Amniotic stem cell (primary cell): ENCODE measurements around the gene GCK.

Source experiments
- DNase-seq: peaks from one replicate; lab custom pipeline; 2025; lab: John Stamatoyannopoulos, UW

GCK gene

DNA sequence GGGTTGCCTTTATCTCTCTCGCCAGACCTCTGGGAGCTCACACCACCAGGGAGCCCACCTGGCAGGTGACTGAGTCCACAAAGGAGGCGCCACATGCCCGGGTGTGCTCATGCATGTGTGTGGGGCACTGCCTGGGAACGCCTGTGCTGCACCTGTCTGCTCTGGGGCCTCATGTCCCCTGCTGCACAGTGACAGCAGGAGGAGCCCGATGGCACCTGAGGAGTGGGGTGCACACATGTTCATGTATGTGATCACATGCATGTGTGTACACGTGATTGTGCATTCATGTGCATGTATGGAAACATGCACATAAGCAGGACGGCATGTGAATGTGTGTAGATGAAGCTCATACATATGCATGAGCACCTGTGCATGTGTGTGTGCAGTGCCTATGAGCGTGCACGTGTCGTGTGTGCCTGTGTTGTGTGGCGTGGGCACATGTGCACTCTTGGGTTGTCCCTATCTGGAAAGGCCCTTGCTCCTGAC is 33.6 kb upstream of the GCK start:
- no peak for DNase-seq

DNA sequence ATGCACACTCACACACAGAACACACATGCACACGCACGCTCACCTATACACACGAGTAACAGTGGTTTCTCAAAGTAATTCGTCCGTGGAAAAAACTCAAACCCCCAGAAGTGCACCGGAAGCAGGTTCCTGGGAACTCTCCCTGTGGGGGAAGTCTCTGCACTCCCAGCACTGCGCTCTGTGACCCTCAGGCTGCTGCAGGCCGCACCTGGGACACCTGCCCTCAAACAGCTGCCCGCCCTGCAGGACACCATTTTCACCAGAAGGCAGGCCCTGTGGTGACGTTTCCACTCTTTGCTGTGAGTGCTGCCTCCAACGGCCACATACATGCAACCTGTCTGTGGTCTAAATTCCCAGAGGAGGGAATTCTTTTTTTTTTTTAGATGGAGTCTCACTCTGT is 32.8 kb upstream of the GCK start:
- DNase-seq, result no peak

DNA sequence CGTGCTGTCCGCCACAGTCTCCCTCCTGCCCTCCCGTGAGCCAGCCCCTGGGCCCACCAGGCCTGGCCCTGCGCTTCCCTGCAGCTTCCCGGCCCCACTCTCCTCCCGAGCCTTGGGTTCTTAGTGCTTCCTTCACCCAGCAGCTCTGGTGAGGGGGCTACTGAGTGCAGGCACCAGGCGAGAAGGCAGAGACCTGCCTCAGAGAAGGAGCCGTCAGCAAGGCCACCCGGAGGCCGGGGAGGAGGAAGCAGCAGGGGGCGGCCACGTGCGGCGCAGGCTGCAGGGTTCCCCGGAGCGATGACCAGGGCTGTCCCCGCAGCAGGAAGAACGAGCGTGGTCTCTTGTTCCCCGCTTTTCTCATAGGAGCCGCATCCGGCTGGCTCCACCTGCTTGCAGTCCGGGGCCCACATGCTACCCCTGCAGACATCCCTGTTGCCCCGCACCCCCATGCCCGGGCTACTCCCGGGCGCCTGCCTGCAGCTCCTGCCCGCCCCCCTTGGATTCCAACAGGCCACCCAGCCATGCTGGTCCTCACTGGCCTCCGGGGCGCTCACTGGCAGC is 32.1 kb upstream of the GCK start:
- DNase-seq, result no peak

DNA sequence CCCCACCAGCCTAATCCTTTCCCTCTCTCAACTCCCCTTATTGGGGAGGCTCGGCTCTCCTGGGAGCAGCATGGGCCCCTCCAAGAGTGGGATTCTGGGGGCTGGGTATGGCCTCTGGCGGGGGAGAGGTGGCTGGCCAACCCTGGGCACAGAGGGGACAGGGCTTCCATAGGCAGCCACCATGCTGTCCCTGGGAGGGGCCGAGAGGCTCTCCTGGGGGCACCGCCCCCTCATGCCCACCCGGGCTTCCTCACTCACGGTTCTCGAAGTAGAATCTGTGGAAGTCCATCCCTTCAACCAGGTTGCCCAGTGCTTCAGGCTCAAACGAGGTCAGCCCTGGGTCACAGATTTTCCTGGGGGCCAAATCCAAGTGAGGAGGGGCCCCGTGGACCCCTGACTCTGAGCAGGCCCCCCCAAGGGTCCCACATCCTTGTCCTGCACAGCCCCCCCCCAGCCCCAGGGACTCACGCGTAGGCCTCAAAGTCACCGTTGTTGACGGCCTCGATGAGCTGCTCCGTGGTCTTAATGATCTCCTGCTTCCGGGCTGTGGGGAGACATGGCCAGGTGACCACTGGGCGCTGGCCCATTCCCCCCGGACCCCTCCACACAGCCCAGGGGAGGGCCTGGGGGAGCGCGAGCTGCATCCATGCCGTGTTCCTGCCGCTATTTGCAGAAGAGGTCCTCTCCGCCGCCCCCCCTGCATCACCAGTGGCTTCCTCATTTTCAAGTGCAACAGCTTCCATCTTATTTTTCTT is 31.3 kb upstream of the GCK start:
- DNase-seq, result no peak

DNA sequence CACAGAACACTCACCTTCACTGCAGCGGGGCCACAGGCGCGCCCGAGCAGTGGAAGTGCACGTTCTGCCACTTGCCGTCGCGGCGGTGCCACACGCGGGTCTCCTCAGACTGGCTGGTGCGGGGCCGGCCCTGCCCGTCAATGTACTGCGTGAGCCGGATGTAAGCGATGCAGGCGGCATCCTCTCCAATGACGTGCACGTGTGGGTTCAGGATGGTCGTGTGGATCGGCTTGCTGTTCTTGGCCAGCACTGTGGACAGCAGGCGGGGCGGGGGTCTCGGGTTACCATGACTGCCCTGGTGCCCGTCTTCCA is 30.8 kb upstream of the GCK start:
- DNase-seq, result no peak

DNA sequence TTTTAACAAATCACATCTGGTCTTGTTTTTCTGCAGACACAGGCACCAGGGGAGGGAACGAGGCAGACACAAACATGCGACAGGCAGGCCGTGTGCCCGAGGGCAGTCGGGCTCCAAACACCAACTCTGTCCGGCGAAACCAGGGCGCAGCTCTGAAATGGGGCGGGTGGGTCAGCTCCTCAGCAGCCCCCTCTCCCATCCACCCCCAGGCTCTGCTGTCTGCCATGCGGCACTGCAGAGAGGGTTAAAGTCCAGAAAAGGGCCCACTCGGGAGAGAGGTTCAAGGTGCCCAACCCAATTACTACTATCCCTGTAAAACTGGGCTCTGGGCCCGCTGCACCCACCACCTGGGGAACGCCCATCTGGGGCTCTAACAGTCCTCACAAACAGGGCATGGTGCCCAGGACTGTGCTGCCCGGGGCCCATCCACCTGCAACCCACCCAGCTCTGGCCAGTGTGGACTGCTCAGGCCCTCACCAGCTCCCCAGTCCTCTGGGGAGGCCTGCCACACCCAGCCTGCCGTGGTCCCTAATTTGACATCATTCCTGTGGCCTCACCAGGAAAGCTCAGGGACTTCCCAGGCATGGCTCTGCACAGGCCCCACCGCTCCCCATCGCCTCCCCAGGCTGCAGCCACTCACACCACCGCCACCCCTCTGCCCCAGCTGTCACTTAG is 30.3 kb upstream of the GCK start:
- no peak for DNase-seq

DNA sequence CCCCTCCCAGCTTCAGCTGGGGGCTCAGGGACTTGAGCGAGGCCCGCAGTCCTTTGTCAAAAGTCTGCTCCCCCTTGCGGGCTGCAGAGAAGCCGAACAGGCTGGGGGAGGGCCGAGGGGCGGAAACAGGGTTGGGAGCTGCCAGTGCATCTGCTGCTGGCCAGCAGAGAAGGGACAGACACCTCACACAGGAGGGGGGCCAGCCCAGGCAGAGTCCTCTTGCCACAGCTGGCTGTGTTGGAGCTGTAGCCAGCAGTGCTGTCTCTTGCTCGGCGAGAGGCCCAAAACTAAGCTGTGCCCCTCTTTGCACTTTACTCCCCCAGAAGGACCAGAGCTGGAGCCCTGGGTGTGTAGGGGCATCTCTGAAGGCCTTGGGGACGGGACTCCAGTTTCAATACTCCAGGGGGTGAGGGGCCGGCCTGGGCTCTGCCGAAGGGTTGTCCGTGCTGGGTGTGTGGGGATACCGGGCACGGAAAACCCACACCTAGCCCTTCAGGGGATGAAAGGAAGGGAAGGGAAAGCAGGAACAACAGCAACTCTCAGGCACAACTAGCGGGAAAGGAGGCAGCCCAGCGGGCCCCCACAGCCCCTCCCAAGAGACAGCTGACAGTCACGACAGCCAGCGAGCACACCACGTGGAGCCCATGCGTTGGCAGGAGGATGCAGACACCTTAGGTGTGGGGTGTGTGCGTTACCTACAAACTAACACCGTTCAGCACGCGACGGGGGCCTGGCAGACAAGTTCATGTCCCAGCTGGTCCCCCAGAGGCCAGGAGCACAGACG is 29.4 kb upstream of the GCK start:
- DNase-seq, result no peak

DNA sequence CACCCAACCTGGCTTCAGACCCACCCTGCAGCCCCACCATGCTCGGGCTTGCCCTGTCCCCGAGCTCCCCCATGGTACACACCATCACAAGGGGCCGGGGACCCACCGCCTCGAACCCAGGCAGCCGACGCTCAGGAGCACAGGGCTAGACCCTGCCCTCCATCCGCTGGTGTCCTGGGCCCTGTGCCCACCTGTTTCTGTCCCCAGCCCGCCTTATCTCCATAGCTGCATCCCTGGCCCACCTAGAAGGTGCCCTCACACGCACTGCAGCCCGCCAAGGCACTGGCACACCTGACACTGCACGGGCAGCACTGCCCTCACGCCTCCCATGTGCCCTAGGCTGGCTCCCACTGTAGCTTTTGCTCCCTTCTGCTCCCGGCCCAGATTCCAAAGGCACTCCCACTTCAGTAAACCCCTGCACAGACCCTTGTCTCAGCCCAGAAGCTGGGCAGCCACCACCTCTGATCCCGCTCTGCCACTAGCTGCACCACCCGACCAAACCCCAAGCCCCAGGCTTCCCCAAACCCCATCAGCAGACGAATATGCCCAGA is 28.7 kb upstream of the GCK start:
- no peak for DNase-seq

DNA sequence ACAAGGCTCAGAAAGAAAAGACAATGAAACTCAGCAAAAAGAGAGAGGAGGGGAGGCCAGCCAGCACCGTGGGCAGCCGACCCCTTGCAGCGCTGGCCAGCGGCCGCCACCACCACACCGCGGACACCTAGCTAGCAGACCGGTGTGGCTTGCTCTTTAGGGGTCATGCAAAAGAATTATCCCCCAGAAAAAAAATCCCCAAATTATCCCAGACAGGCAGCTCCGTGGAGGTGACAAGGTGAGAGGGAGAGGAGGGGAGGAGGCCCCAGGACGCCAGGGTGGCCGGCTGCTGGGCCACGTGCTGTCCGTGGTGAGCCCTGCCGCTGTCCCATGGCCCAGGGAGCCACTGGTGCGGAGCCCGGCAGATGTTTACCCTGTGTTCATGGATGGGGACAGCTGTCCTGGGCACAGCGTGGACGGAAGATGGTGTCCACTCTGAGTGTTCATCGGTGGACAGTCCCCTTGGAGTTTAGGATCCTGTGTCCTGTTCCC is 28.0 kb upstream of the GCK start:
- no peak for DNase-seq

DNA sequence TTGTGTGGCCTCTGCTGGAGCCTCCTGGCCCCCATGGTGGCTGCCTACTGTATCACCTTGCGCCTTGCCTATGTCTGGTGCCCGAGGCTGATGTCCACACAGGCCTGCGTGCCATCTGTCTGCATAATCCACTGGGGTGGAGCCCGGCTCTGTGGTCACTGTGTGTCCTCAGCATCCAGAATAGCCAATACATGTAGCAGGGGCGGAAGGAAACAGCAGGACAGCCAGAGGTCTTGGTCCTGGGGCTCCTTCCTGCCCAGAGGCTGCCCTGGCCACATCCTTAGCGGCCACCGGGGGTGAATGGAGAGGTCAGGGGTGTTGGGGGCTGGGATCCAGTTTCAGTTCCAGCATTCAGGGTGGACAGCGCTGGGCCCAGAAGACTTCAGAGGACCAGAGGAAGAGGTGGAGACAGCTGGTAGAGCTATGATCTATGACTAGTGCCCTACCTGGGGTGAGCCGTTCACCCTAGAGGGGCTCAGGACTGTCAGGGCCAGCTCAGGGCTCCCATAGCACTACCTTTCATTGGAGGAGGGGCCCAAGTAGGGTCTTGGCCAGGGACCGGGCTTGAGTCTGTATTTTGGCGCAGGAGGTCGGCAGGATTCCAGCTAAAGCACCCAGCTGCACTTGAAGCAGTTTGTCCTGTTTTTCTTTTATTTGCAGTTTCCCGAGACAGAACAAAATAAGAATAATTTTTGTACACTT is 27.4 kb upstream of the GCK start:
- no peak for DNase-seq

DNA sequence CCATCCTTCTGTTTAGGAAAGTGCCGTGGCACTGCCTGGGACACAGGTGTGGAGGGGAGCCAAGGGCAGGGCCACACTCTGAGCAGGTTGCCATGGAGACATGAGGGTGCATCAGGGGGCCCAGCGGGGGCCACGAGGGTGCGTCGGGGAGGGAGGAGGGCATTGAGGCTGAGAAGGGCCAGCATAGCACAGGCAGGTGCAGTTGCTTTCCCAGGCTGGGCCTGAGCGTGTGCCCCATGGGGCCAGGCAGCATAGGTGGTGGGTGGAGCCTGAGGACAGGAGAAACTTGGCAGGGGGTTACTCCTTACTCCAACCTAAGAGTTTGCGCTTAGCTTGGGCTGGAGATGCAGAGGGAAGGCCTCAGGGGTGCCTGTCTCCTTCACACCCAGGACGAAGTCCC is 26.8 kb upstream of the GCK start:
- no peak for DNase-seq

DNA sequence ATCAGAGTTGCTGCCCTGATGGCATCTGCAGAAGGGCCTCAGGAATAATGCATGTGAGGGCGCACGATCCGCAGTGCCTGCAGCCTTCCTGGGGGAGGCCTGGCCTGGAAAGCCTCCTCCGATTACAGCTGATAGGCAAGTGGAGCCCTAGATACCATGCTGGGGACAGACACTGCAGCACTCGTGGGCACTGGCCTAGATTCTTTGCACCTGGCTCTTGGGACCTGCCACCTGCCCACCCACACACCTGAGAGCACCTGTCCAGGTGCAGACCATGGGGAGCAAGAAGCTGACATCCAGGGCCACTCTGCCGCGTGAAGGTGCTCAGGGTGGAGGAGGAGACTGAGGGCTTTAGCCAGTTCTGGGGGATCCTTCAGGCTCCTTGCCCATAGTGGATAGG is 26.3 kb upstream of the GCK start:
- DNase-seq, result no peak

DNA sequence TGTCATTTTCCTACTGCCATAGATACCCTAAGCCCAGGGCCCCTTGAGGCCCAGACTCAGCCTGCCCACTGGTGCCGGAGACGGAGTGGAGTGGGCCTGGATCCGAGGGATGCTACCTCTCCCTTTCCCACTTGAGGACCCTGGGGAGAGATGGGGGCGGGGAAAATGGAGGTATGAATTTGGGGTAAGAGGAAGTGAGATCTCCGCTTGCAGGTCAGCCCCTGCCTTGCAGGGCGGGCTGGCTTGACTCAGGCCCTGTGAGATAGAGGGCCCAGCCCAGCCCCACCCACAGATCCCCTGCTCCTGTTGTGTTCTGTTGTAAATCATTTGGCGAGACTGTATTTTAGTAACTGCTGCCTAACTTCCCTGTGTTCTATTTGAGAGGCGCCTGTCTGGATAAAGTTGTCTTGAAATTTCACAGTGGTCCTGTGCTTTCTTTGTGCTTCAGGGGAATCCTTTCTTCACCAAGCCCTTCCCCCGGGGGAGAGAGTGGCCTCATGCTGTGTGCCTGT is 24.7 kb upstream of the GCK start:
- no peak for DNase-seq

DNA sequence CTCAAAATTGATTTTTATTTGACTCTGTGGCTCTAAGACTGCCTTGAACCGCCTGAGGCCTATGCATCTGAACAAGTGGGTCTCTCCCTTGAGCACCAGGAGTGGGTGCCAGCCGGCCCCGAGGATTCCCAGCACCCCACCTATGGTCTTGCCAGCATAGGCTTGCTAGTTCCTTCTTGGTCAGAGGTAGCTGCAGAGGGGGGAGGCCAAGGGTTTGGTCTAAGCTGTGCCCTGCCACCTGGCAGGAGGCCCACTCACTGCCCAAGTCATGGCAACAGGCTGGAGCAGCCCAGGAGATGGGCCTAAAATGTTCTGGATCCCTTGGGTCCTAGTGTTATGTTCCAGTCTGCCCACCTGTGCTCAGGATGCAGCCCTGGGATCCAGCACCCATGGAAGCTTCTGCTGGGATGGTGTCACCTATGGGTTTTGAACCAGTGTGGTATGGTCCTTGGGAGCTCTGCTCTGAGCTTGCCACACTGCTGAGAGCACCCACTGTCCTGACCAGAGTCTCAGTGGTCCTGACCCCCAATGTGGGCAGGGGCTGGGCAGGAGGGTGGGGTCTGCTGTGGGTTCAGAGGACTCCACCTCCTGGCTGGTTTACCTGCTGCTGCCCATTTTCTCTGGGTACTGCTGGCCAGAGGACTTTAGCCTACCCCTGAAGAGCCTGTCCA is 24.1 kb upstream of the GCK start:
- no peak for DNase-seq

DNA sequence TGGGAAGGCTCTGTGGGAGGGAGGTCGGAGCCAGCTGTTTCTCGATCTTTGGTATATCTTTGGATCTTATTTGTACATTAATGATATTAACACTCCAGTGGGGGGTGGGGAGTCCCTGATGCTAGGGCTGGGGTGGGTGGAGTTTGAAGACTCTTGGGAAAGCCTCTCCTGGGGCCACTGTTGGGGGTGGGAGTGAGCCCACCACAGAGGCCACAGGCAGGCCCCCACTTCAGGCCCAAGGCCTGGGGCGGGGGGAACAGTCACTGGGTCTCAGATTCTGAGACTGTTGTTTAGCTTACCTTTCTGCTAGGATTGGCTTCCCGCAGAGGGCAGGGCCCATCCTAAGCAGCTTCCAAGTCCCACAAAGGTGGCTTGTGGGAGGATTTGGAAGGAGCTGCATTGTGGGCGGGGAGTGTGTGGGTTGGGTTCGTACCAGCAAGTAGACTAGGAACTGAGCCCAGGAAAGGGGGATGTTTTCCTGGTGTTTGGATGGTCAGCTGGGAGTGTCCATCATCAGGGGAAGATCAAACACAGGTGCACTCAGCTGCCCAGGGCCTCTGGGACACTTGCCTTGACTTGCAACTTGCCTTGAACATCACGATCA is 23.4 kb upstream of the GCK start:
- no peak for DNase-seq

DNA sequence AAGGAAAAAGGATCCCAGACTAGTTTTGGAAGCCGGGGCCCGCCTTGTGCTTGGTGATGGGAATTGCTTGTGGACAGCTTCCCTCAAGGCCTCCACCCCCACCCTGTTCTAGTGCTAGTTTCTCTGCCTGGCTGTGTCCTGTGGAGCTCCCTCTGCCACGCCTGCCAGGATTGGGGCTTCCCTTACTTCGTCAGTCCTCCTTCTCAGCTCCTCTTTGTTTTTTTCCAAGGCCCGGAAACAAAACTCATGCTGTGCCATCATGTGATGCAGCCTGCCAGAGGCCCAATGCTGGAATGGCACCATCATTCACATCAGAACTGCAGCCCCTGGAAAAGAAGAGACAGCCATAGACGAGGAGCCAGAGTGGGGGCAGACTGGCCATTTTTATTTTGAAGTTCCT is 22.8 kb upstream of the GCK start:
- DNase-seq, result no peak

DNA sequence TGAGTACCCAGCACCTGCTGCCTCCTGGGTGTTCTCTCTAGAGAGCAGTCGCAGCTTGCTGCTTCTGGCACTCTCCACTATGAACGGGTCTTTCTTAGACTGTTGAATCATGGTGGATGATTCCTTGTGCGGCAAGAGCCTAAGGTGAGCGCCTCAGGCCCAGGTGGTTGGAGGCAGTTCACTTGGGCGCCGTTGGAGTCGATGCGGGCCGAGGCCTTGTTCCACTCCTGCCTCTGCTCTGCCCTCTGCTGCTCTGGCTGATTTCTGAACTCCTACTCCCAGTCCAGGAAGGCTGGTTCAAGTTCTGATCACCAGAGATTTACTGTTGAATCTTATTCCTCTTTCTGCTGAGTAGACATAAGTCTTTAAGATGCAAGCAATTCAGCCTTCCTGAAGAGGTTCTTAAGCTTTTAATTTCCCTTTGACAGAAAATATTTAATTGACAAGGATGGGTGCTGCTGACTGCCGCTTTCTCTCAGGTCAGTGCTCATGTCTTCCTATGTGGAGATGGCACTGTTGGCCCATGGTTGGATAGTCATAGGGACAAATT is 22.0 kb upstream of the GCK start:
- DNase-seq, result no peak

DNA sequence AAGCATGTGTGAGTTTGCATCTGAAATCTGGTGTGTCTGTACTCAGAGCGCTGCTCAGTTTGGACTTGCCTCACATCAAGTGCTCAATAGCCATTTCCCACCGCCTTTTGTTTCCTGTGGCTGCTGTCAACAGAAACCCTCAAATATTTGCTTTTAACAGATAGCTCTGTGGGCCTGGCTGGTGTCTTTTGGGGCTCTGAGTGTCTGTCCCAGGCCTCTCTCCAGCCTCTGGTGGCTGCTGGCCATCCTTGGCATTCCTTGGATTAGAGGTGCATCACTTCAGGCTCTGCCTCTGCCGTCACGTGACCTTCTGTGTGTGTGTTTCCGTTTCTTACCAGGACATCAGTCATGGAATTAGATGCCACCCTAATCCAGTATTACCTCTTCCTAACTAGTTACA is 20.9 kb upstream of the GCK start:
- DNase-seq, result no peak

DNA sequence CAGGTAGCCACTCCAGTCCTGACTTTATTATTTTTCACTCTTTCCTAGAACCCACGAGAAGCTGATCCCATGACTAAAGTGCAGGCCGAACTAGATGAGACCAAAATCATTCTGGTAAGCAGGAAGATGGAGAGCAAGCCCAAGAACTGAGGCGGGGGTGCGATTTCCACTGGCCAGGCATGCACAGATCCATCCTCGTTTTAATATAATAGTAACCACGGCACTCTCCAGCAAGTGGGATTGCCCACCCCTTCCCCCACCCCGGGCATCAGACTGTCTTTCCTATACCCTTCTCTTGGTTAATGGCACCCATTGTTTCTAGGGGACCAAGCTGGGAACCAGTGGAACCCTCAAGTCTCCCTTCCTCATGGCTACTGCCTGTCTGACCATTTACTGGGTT is 18.8 kb upstream of the GCK start:
- DNase-seq, result no peak

DNA sequence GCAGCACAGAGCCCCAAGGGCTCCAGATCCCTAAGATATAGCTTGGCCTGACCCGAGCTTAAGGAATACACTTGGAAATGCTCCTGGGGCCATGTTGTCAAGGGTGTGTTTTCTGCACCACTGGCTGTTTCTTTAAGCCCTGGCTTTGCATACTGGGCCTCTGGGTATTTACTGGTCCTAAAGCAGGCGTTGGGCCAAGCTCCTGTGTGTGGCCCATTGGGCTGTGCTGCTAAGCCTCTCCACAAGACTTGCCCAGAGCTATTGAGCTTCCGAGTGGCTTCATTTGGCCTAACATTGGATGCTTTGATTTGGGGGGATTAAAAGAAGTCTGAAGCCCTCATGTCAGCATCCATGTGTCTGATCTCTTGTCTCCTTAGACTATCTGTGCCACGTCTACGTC is 16.8 kb upstream of the GCK start:
- no peak for DNase-seq
